Keratinocyte (primary cell): Measurements from ENCODE around the gene STXBP3.

Experiments
- EZH2 ChIP-seq: IDR thresholded peaks from one replicate; pipeline ENCODE4 v1.6.1; 2012; ENCODE audit warnings: inconsistent platforms, mild to moderate bottlenecking, low read length, moderate library complexity
- TF ChIP-seq, protein P1 (sequence below), 3 experiments: IDR thresholded peaks in 1 of 3; conservative IDR thresholded peaks in 1 of 3; optimal IDR thresholded peaks in 1 of 3; 2 replicates in 2 of 3; 3 replicates in 1 of 3; pipeline versions ENCODE3 to v1.5.1; 2011; ENCODE audit warnings: low read length in 3 of 3, mild to moderate bottlenecking in 3 of 3, moderate library complexity in 2 of 3, control low read depth in 1 of 3, inconsistent platforms in 1 of 3; ENCODE audit not compliant: insufficient read depth in 2 of 3; ENCODE audit errors: extremely low read depth in 1 of 3

DNA sequence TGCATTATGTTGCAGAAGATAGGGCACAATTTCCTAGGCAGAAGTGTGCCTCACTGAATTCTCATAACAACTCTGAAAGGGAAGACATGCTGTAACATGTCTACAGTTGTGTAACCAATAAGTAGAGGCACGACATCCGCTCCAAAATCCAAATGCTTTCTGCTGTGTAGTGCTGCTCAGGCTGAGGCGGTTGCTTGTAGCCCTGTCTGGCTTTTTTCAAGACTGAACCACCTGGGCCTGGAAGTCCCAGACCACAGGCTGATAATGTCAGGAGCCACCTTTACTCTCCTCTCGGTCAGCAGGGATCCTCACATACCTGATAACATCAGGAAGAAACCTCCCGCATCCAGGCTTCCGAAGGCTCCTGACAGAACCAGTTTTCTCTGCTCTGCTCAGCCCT is 99.5 kb downstream of the STXBP3 start:
- TF ChIP-seq, protein P1, sequence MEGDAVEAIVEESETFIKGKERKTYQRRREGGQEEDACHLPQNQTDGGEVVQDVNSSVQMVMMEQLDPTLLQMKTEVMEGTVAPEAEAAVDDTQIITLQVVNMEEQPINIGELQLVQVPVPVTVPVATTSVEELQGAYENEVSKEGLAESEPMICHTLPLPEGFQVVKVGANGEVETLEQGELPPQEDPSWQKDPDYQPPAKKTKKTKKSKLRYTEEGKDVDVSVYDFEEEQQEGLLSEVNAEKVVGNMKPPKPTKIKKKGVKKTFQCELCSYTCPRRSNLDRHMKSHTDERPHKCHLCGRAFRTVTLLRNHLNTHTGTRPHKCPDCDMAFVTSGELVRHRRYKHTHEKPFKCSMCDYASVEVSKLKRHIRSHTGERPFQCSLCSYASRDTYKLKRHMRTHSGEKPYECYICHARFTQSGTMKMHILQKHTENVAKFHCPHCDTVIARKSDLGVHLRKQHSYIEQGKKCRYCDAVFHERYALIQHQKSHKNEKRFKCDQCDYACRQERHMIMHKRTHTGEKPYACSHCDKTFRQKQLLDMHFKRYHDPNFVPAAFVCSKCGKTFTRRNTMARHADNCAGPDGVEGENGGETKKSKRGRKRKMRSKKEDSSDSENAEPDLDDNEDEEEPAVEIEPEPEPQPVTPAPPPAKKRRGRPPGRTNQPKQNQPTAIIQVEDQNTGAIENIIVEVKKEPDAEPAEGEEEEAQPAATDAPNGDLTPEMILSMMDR (optimal IDR thresholded peaks at IDR 0.05 in 1 of 3, IDR thresholded peaks at IDR 0.05 in 1 of 3, conservative IDR thresholded peaks at IDR 0.05 in 1 of 3; ENCODE audit: extremely low read depth in 1 of 3, insufficient read depth in 2 of 3, low read length in 3 of 3): no peak
- TF ChIP-seq EZH2: no peak
